ENCODE results near the gene ZMYND11. TPM values are rescaled to one million over a fixed set of nuclear protein-coding genes. Genes with fewer than 3 reads are reported as not detected.

Gene ZMYND11
- total and polyA plus RNA-seq, 2 of the 13 experiments (the other 11 are each of a cell fraction or from before 2014, with no cell fraction given), result 17.5 to 38.7 TPM

GRCh38 chr10:135601-136464, 578 bp downstream of the ZMYND11 start (continued):
- 0 out of 2 replicates have a peak, but pooled peaks have one; percentile 35 for TF ChIP-seq ZNF609 (CRISPR knock-in tag; IDR thresholded peaks at IDR 0.05; ENCODE audit: borderline replicate concordance)
- TF ChIP-seq ZNF180 (CRISPR knock-in tag; IDR thresholded peaks at IDR 0.05; ENCODE audit: borderline replicate concordance, low read depth), result no peak
- TF ChIP-seq IKZF5 (CRISPR knock-in tag; IDR thresholded peaks at IDR 0.05), result no peak
- no peak for TF ChIP-seq REPIN1 (CRISPR knock-in tag; IDR thresholded peaks at IDR 0.05; ENCODE audit: borderline replicate concordance, low read depth)
- peak; percentile 58 for TF ChIP-seq MTF2 (CRISPR knock-in tag; IDR thresholded peaks at IDR 0.05; ENCODE audit: borderline replicate concordance)
- TF ChIP-seq IRX3 (CRISPR knock-in tag; IDR thresholded peaks at IDR 0.05; ENCODE audit: borderline replicate concordance, low read depth), result 0 out of 2 replicates have a peak, but pooled peaks have one; percentile 20
- peak; percentile 52; the same call in 1 of the 2 replicates for TF ChIP-seq CHD2 (IDR thresholded peaks at IDR 0.05; ENCODE audit: low read depth, low read length)
- peak; percentile 21; the same call in 1 of the 2 replicates for TF ChIP-seq ZNF724P (CRISPR knock-in tag; IDR thresholded peaks at IDR 0.05; ENCODE audit: borderline replicate concordance)
- TF ChIP-seq ZSCAN31 (CRISPR knock-in tag; IDR thresholded peaks at IDR 0.05; ENCODE audit: low read depth), result 0 out of 2 replicates have a peak, but pooled peaks have one; percentile 66
- TF ChIP-seq ATF3 (CRISPR knock-in tag; IDR thresholded peaks at IDR 0.05), result no peak
- TF ChIP-seq NR0B2 (CRISPR knock-in tag; IDR thresholded peaks at IDR 0.05), result no peak; the same call in 1 of the 2 replicates
- no peak for TF ChIP-seq NONO (IDR thresholded peaks at IDR 0.05)
- peak; percentile 76 for TF ChIP-seq NONO (CRISPR knock-in tag; conservative IDR thresholded peaks at IDR 0.05)
- TF ChIP-seq ONECUT2 (CRISPR knock-in tag; IDR thresholded peaks at IDR 0.05), result no peak
- no peak for TF ChIP-seq SMAD3 (CRISPR knock-in tag; IDR thresholded peaks at IDR 0.05)
- peak; percentile 42; the same call in 1 of the 2 replicates for TF ChIP-seq SPEN (CRISPR knock-in tag; IDR thresholded peaks at IDR 0.05; ENCODE audit: low read depth)
- TF ChIP-seq MBNL3 (CRISPR knock-in tag; conservative IDR thresholded peaks at IDR 0.05), result no peak
- TF ChIP-seq MAX (IDR thresholded peaks at IDR 0.05), result peak; percentile 24; the same call in 1 of the 2 replicates
- no peak for TF ChIP-seq PAWR (CRISPR knock-in tag; IDR thresholded peaks at IDR 0.05; ENCODE audit: borderline replicate concordance)
- TF ChIP-seq RAD21 (CRISPR knock-in tag; IDR thresholded peaks at IDR 0.05), result peak; percentile 14; the same call in 1 of the 2 replicates
- TF ChIP-seq ZNF589 (CRISPR knock-in tag; conservative IDR thresholded peaks at IDR 0.05), result no peak
- TF ChIP-seq ZSCAN22 (CRISPR knock-in tag; IDR thresholded peaks at IDR 0.05), result peak; percentile 49; the same call in 1 of the 2 replicates

All from HepG2 (cell line).